ENCODE results near the gene EEFSEC. TPM values are rescaled to one million over a fixed set of nuclear protein-coding genes. Genes with fewer than 3 reads are reported as not detected.

EEFSEC gene
- total RNA-seq, 1 donor from 2014 or later, result 6.1 TPM

- Histone ChIP-seq H3K27ac (ENCODE audit: low read depth, low read length) (no peak overlapping the region), H2AFZ (ENCODE audit: low read depth, low read length) (no peak overlapping the region), H3K27me3 (ENCODE audit: insufficient read depth, low read length) (no peaks in the 10 kb centered on the region), H3K79me2 (ENCODE audit: insufficient read depth, low read length) (no peaks in the 10 kb centered on the region), H3K4me1 (ENCODE audit: insufficient read depth, low read length) (no peaks in the 10 kb centered on the region), H3K36me3 (ENCODE audit: insufficient read depth, low read length) (no peaks in the 10 kb centered on the region), H3K4me3 (ENCODE audit: insufficient read depth, low read depth, low read length) (no peak overlapping the region), H3K9ac (ENCODE audit: low read length) (no peak overlapping the region), H4K20me1 (ENCODE audit: insufficient read depth, low read length) (peaks cover 10% of the 10 kb centered on the region), H3K9me3 (ENCODE audit: insufficient read depth, low read depth, low read length) (no peaks in the 10 kb centered on the region), H3K4me2 (ENCODE audit: low read length) (no peak overlapping the region)
- H3K4me1 Mint-ChIP-seq (ENCODE audit: low read depth, unreplicated experiment), result peaks cover 2% of the 10 kb centered on the region
- peaks cover 2% of the 10 kb centered on the region for H3K27me3 Mint-ChIP-seq (ENCODE audit: low read depth, unreplicated experiment)
- DNase-seq (ENCODE audit: low read depth) (no peak), FAIRE-seq (no peak)
- no peak overlapping the region for H3K4me3 Mint-ChIP-seq (ENCODE audit: unreplicated experiment)
- no peak overlapping the region for H3K27ac Mint-ChIP-seq (ENCODE audit: unreplicated experiment)
- TF ChIP-seq CTCF (IDR thresholded peaks at IDR 0.05; ENCODE audit: insufficient read depth, low read depth, low read length), result no peak
- no peak for TF ChIP-seq EZH2 (IDR thresholded peaks at IDR 0.05; ENCODE audit: insufficient read depth, low read length)
- no peaks in the 10 kb centered on the region for H3K36me3 Mint-ChIP-seq (ENCODE audit: low read depth, unreplicated experiment)
- H3K9me3 Mint-ChIP-seq (ENCODE audit: unreplicated experiment), result no peaks in the 10 kb centered on the region
These were observed 38.9 kb downstream of the EEFSEC start for GRCh38 chr3:128192131-128192530.

- FAIRE-seq, result no peak
- Histone ChIP-seq H3K27ac (ENCODE audit: low read depth, low read length) (no peak overlapping the region), H3K4me3 (ENCODE audit: insufficient read depth, low read depth, low read length) (no peak overlapping the region), H3K9ac (ENCODE audit: low read length) (no peak overlapping the region), H3K4me2 (ENCODE audit: low read length) (no peak overlapping the region), H3K27me3 (ENCODE audit: insufficient read depth, low read length) (no peaks in the 10 kb centered on the region), H4K20me1 (ENCODE audit: insufficient read depth, low read length) (peaks cover 2% of the 10 kb centered on the region), H3K9me3 (ENCODE audit: insufficient read depth, low read depth, low read length) (no peaks in the 10 kb centered on the region), H3K4me1 (ENCODE audit: insufficient read depth, low read length) (no peaks in the 10 kb centered on the region), H3K79me2 (ENCODE audit: insufficient read depth, low read length) (no peaks in the 10 kb centered on the region), H3K36me3 (ENCODE audit: insufficient read depth, low read length) (no peaks in the 10 kb centered on the region), H2AFZ (ENCODE audit: low read depth, low read length) (no peak overlapping the region)
- H3K9me3 Mint-ChIP-seq (ENCODE audit: unreplicated experiment), result no peaks in the 10 kb centered on the region
- no peaks in the 10 kb centered on the region for H3K27me3 Mint-ChIP-seq (ENCODE audit: low read depth, unreplicated experiment)
- H3K4me3 Mint-ChIP-seq (ENCODE audit: unreplicated experiment), result no peak overlapping the region
- DNase-seq (ENCODE audit: low read depth), result no peak
- H3K27ac Mint-ChIP-seq (ENCODE audit: unreplicated experiment), result no peak overlapping the region
- H3K4me1 Mint-ChIP-seq (ENCODE audit: low read depth, unreplicated experiment), result no peaks in the 10 kb centered on the region
- no peak for TF ChIP-seq CTCF (IDR thresholded peaks at IDR 0.05; ENCODE audit: insufficient read depth, low read depth, low read length)
- no peak for TF ChIP-seq EZH2 (IDR thresholded peaks at IDR 0.05; ENCODE audit: insufficient read depth, low read length)
- no peaks in the 10 kb centered on the region for H3K36me3 Mint-ChIP-seq (ENCODE audit: low read depth, unreplicated experiment)
These were observed 39.9 kb downstream of the EEFSEC start for GRCh38 chr3:128193168-128193567.

GRCh38 chr3:128194843-128195242 is 41.6 kb downstream of the EEFSEC start:
- no peaks in the 10 kb centered on the region for H3K9me3 Mint-ChIP-seq (ENCODE audit: unreplicated experiment)
- no peaks in the 10 kb centered on the region for H3K4me1 ChIP-seq (ENCODE audit: insufficient read depth, low read length)
- no peaks in the 10 kb centered on the region for H3K9me3 ChIP-seq (ENCODE audit: insufficient read depth, low read depth, low read length)
- FAIRE-seq (no peak), DNase-seq (ENCODE audit: low read depth) (no peak)
- H3K27ac Mint-ChIP-seq (ENCODE audit: unreplicated experiment), result no peak overlapping the region
- H3K27me3 Mint-ChIP-seq (ENCODE audit: low read depth, unreplicated experiment), result no peaks in the 10 kb centered on the region
- H3K36me3 ChIP-seq (ENCODE audit: insufficient read depth, low read length), result no peaks in the 10 kb centered on the region
- no peak for TF ChIP-seq CTCF (IDR thresholded peaks at IDR 0.05; ENCODE audit: insufficient read depth, low read depth, low read length)
- no peak for TF ChIP-seq EZH2 (IDR thresholded peaks at IDR 0.05; ENCODE audit: insufficient read depth, low read length)
- no peak overlapping the region for H3K4me3 ChIP-seq (ENCODE audit: insufficient read depth, low read depth, low read length)
- no peak overlapping the region for H3K4me2 ChIP-seq (ENCODE audit: low read length)
- H4K20me1 ChIP-seq (ENCODE audit: insufficient read depth, low read length), result no peaks in the 10 kb centered on the region
- no peaks in the 10 kb centered on the region for H3K4me1 Mint-ChIP-seq (ENCODE audit: low read depth, unreplicated experiment)
- H3K79me2 ChIP-seq (ENCODE audit: insufficient read depth, low read length), result no peaks in the 10 kb centered on the region
- no peaks in the 10 kb centered on the region for H3K36me3 Mint-ChIP-seq (ENCODE audit: low read depth, unreplicated experiment)
- H2AFZ ChIP-seq (ENCODE audit: low read depth, low read length), result no peak overlapping the region
- no peak overlapping the region for H3K4me3 Mint-ChIP-seq (ENCODE audit: unreplicated experiment)
- H3K27me3 ChIP-seq (ENCODE audit: insufficient read depth, low read length), result no peaks in the 10 kb centered on the region
- no peak overlapping the region for H3K27ac ChIP-seq (ENCODE audit: low read depth, low read length)
- no peak overlapping the region for H3K9ac ChIP-seq (ENCODE audit: low read length)
